ENCODE results near the gene NRG2. TPM values are rescaled to one million over a fixed set of nuclear protein-coding genes. Genes with fewer than 3 reads are reported as not detected.

Gene NRG2
- total RNA-seq, 2 experiments from 2014 or later, result 0.08 to 0.17 TPM

- peaks cover 15% of the 10 kb centered on the region for H3K4me1 ChIP-seq (ENCODE audit: insufficient read depth, low read length)
- no peaks in the 10 kb centered on the region for H3K36me3 ChIP-seq (ENCODE audit: insufficient read depth, low read length)
- H3K27ac Mint-ChIP-seq, result no peak overlapping the region
- H3K4me1 Mint-ChIP-seq (ENCODE audit: low read depth), result peaks cover 8% of the 10 kb centered on the region
- H3K27ac ChIP-seq (ENCODE audit: low read depth in 1 of 2, low read length in 2 of 2), result no peak overlapping the region
- ATAC-seq (ENCODE audit: poor library complexity) (no peak), DNase-seq (no peak)
- peaks cover 45 to 55% of the 10 kb centered on the region in 2 experiments for H3K27me3 ChIP-seq (ENCODE audit: control insufficient read depth in 1 of 2, insufficient read depth in 2 of 2, low read length in 2 of 2)
- peaks cover 0 to 9% of the 10 kb centered on the region in 2 experiments for H3K9me3 ChIP-seq (ENCODE audit: control insufficient read depth in 1 of 2, insufficient read depth in 1 of 2, low read length in 2 of 2)
- ChIA-PET POLR2A (interaction anchor here (1.4 kb wide), 1 partner anchor 12 kb away, joined by 4 read pairs; no protein-coding TSS in a partner anchor), CTCF (interaction anchor here (1.1 to 2.7 kb wide), 2 partner anchors 12 to 34 kb away, joined by 4 to 6 read pairs; no protein-coding TSS in a partner anchor)
- H3K4me3 ChIP-seq (ENCODE audit: low read length), result no peak overlapping the region
- peaks cover 82% of the 10 kb centered on the region for H3K27me3 Mint-ChIP-seq
- TF ChIP-seq, protein P1, sequence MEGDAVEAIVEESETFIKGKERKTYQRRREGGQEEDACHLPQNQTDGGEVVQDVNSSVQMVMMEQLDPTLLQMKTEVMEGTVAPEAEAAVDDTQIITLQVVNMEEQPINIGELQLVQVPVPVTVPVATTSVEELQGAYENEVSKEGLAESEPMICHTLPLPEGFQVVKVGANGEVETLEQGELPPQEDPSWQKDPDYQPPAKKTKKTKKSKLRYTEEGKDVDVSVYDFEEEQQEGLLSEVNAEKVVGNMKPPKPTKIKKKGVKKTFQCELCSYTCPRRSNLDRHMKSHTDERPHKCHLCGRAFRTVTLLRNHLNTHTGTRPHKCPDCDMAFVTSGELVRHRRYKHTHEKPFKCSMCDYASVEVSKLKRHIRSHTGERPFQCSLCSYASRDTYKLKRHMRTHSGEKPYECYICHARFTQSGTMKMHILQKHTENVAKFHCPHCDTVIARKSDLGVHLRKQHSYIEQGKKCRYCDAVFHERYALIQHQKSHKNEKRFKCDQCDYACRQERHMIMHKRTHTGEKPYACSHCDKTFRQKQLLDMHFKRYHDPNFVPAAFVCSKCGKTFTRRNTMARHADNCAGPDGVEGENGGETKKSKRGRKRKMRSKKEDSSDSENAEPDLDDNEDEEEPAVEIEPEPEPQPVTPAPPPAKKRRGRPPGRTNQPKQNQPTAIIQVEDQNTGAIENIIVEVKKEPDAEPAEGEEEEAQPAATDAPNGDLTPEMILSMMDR (IDR thresholded peaks at IDR 0.05), result no peak
- H3K9me3 Mint-ChIP-seq, result no peaks in the 10 kb centered on the region
- intact Hi-C loops (cut with DNase I, micrococcal nuclease), result no loop called here
- no peak overlapping the region for H3K4me3 Mint-ChIP-seq
- H3K36me3 Mint-ChIP-seq (ENCODE audit: low read depth), result no peaks in the 10 kb centered on the region
Observed at GRCh38 chr5:139799359-139799758, 243.7 kb downstream of the NRG2 start.

DNA sequence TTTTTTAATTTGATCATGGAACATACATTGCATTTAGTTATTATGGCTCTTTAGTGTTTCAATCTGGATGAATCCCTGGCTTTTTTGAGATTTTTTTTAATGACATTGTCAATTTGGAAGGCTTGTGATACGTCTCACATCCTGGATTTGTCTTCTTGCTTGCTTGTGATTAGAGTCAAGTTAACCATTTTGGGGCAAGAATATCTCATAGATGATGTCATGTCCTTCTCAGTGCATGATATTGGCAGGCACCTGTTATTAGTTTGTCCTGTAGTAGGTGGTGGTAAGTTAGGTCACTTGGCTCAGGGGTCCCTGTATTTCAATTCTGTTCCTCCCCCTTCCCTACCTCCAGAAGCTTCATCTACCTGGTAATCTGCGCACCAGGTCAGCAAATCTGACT lies 244.2 kb downstream of the NRG2 start:
- no peak for ATAC-seq (ENCODE audit: poor library complexity)
- TF ChIP-seq, protein P1 (IDR thresholded peaks at IDR 0.05), result no peak
- Histone ChIP-seq H3K36me3 (ENCODE audit: insufficient read depth, low read length) (no peaks in the 10 kb centered on the region), H3K9me3 (ENCODE audit: control insufficient read depth in 1 of 2, insufficient read depth in 1 of 2, low read length in 2 of 2) (peaks cover 0 to 9% of the 10 kb centered on the region in 2 experiments), H3K27ac (ENCODE audit: low read depth in 1 of 2, low read length in 2 of 2) (no peak overlapping the region), H3K4me1 (ENCODE audit: insufficient read depth, low read length) (peaks cover 15% of the 10 kb centered on the region), H3K27me3 (ENCODE audit: control insufficient read depth in 1 of 2, insufficient read depth in 2 of 2, low read length in 2 of 2) (peaks cover 50 to 56% of the 10 kb centered on the region in 2 experiments), H3K4me3 (ENCODE audit: low read length) (no peak overlapping the region)
- intact Hi-C loops (cut with DNase I, micrococcal nuclease), result no loop called here
- CTCF ChIA-PET, result interaction anchor here (1.1 to 2.7 kb wide), 2 partner anchors 12 to 33 kb away, joined by 4 to 6 read pairs; no protein-coding TSS in a partner anchor
- DNase-seq, result no peak
- H3K4me3 Mint-ChIP-seq, result no peak overlapping the region
- POLR2A ChIA-PET, result interaction anchor here (1.4 kb wide), 1 partner anchor 12 kb away, joined by 4 read pairs; no protein-coding TSS in a partner anchor
- peaks cover 83% of the 10 kb centered on the region for H3K27me3 Mint-ChIP-seq
- H3K9me3 Mint-ChIP-seq, result no peaks in the 10 kb centered on the region
- H3K4me1 Mint-ChIP-seq (ENCODE audit: low read depth), result peaks cover 13% of the 10 kb centered on the region
- H3K36me3 Mint-ChIP-seq (ENCODE audit: low read depth), result no peaks in the 10 kb centered on the region
- no peak overlapping the region for H3K27ac Mint-ChIP-seq

DNA sequence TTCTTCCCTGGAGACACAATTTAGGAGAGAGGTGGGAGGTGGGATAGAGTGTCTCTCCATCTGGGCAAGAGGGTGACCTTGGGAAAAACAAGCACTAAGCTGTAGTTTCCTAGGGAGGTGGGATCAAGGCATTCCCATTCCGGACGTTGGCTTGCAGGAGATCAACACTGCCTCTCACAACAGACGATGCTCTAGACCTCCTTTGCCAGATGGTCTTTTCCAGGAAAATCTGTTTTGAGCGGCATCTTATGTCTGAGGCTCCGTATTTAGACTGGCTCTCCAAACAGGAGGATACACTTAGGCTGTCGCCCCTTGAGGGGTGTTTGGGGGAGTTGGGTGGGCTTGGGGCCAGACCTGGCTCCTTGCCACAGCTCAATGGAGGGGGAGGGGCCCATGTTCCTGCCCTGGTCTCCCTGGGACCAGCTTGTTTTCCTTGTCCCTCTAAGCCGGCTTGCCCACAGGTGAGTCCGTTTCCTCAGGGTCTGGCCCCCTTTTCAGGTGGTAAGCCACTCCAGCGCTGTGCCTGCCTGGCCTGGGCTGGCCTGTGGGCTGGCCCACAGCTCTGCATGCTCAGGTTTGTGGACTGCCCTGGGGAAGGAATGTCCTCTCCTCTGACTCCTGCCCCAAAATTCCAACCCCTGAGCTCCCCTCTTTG lies 245.1 kb downstream of the NRG2 start:
- Mint-ChIP-seq H3K4me1 (ENCODE audit: low read depth) (peaks cover 13% of the 10 kb centered on the region), H3K9me3 (no peaks in the 10 kb centered on the region), H3K27ac (no peak overlapping the region), H3K4me3 (peak overlapping the region; percentile 20), H3K36me3 (ENCODE audit: low read depth) (no peaks in the 10 kb centered on the region), H3K27me3 (peaks cover 90% of the 10 kb centered on the region)
- Histone ChIP-seq H3K36me3 (ENCODE audit: insufficient read depth, low read length) (no peaks in the 10 kb centered on the region), H3K27ac (ENCODE audit: low read depth in 1 of 2, low read length in 2 of 2) (no peak overlapping the region), H3K9me3 (ENCODE audit: control insufficient read depth in 1 of 2, insufficient read depth in 1 of 2, low read length in 2 of 2) (peaks cover 0 to 9% of the 10 kb centered on the region in 2 experiments), H3K4me1 (ENCODE audit: insufficient read depth, low read length) (peaks cover 15% of the 10 kb centered on the region), H3K4me3 (ENCODE audit: low read length) (no peak overlapping the region), H3K27me3 (ENCODE audit: control insufficient read depth in 1 of 2, insufficient read depth in 2 of 2, low read length in 2 of 2) (peaks cover 50 to 61% of the 10 kb centered on the region in 2 experiments)
- intact Hi-C loops (cut with DNase I, micrococcal nuclease), result no loop called here
- TF ChIP-seq, protein P1 (IDR thresholded peaks at IDR 0.05), result no peak
- CTCF ChIA-PET, result interaction anchor here (0.8 to 2.7 kb wide), 3 partner anchors 11 to 32 kb away, joined by 3 to 6 read pairs (median 4); no protein-coding TSS in a partner anchor
- POLR2A ChIA-PET, result interaction anchor here (1.4 kb wide), 1 partner anchor 11 kb away, joined by 4 read pairs; no protein-coding TSS in a partner anchor
- no peak for DNase-seq
- no peak for ATAC-seq (ENCODE audit: poor library complexity)
